DOHH2 (cell line): ENCODE measurements around the gene CREB1.

Experiments
- EZH2phosphoT487 ChIP-seq: fragments of 200-600 bp; sonication (generic); IDR thresholded peaks from 2 replicates; pipeline ENCODE4 v1.6.1; 2017; ENCODE audit warnings: borderline replicate concordance, mild to moderate bottlenecking, antibody characterized with exemption, low read length, moderate library complexity, mixed read lengths
- TF ChIP-seq, protein P1 (sequence below): fragments of 200-600 bp; sonication (generic); IDR thresholded peaks from one replicate; pipeline ENCODE4 v1.5.1; 2014; ENCODE audit warnings: antibody characterized with exemption, mild to moderate bottlenecking, low read depth, low read length; ENCODE audit not compliant: poor library complexity, severe bottlenecking

DNA sequence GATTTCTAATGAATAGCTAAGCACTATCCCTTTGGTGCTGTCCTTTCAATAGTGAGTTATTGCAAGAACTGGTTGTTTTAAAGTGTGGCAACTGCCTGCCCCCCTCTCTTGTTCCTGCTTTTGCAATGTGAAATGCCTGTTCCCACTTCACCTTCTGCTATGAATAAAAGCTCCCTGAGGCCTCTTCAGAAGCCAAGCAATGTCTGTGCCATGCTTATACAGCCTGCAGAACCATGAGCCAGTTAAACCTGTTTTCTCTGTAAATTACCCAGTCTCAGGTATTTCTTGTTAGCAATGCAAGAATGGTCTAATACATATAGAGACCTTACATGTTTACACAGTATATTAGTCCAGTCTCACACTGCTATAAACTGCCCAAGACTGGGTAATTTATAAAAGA, 110.4 kb downstream of the CREB1 start:
- TF ChIP-seq, protein P1, sequence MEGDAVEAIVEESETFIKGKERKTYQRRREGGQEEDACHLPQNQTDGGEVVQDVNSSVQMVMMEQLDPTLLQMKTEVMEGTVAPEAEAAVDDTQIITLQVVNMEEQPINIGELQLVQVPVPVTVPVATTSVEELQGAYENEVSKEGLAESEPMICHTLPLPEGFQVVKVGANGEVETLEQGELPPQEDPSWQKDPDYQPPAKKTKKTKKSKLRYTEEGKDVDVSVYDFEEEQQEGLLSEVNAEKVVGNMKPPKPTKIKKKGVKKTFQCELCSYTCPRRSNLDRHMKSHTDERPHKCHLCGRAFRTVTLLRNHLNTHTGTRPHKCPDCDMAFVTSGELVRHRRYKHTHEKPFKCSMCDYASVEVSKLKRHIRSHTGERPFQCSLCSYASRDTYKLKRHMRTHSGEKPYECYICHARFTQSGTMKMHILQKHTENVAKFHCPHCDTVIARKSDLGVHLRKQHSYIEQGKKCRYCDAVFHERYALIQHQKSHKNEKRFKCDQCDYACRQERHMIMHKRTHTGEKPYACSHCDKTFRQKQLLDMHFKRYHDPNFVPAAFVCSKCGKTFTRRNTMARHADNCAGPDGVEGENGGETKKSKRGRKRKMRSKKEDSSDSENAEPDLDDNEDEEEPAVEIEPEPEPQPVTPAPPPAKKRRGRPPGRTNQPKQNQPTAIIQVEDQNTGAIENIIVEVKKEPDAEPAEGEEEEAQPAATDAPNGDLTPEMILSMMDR = no peak
- TF ChIP-seq EZH2phosphoT487 = no peak
